DMS153 (cell line): ENCODE data around the gene NEK7.

Experiments
- DNase-seq: peaks from one replicate; lab custom pipeline; 2025; lab: John Stamatoyannopoulos, UW

NEK7 gene

GRCh38 chr1:198255784-198256183, 99.0 kb downstream of the NEK7 start:
- DNase-seq = no peak

- no peak for DNase-seq
Observed at GRCh38 chr1:198258491-198258890, 101.7 kb downstream of the NEK7 start.

- DNase-seq = no peak
Observed at GRCh38 chr1:198259333-198260074, 102.7 kb downstream of the NEK7 start.

GRCh38 chr1:198261886-198262285, 105.1 kb downstream of the NEK7 start:
- DNase-seq = no peak

- DNase-seq = no peak
Observed at GRCh38 chr1:198263186-198263585, 106.4 kb downstream of the NEK7 start.

- DNase-seq = no peak
Observed at GRCh38 chr1:198264282-198264681, 107.5 kb downstream of the NEK7 start.

- DNase-seq = no peak
Observed at GRCh38 chr1:198265073-198265661, 108.4 kb downstream of the NEK7 start.

GRCh38 chr1:198267056-198267455, 110.3 kb downstream of the NEK7 start:
- DNase-seq = no peak

- no peak for DNase-seq
Observed at GRCh38 chr1:198267921-198268320, 111.1 kb downstream of the NEK7 start.

- no peak for DNase-seq
Observed at GRCh38 chr1:198268784-198269645, 112.2 kb downstream of the NEK7 start.

GRCh38 chr1:198269646-198269940, 112.8 kb downstream of the NEK7 start:
- DNase-seq = no peak

GRCh38 chr1:198270273-198270828, 113.6 kb downstream of the NEK7 start:
- DNase-seq = no peak

- DNase-seq = no peak
Observed at GRCh38 chr1:198271467-198271866, 114.7 kb downstream of the NEK7 start.

GRCh38 chr1:198272492-198272891, 115.7 kb downstream of the NEK7 start:
- no peak for DNase-seq

GRCh38 chr1:198273748-198274295, 117.0 kb downstream of the NEK7 start:
- peak; percentile 52 for DNase-seq

GRCh38 chr1:198275597-198275996, 118.8 kb downstream of the NEK7 start:
- no peak for DNase-seq

- DNase-seq = no peak
Observed at GRCh38 chr1:198276241-198276640, 119.4 kb downstream of the NEK7 start.

- no peak for DNase-seq
Observed at GRCh38 chr1:198278943-198279342, 122.1 kb downstream of the NEK7 start.

GRCh38 chr1:198280080-198280479, 123.3 kb downstream of the NEK7 start:
- DNase-seq = no peak

GRCh38 chr1:198281911-198282310, 125.1 kb downstream of the NEK7 start:
- no peak for DNase-seq

GRCh38 chr1:198283222-198283621, 126.4 kb downstream of the NEK7 start:
- no peak for DNase-seq

GRCh38 chr1:198287916-198288315, 131.1 kb downstream of the NEK7 start:
- DNase-seq = no peak
